ENCODE results near the gene SDSL.

- TF ChIP-seq, protein P1, sequence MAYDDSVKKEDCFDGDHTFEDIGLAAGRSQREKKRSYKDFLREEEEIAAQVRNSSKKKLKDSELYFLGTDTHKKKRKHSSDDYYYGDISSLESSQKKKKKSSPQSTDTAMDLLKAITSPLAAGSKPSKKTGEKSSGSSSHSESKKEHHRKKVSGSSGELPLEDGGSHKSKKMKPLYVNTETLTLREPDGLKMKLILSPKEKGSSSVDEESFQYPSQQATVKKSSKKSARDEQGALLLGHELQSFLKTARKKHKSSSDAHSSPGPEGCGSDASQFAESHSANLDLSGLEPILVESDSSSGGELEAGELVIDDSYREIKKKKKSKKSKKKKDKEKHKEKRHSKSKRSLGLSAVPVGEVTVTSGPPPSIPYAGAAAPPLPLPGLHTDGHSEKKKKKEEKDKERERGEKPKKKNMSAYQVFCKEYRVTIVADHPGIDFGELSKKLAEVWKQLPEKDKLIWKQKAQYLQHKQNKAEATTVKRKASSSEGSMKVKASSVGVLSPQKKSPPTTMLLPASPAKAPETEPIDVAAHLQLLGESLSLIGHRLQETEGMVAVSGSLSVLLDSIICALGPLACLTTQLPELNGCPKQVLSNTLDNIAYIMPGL (CRISPR knock-in tag; IDR thresholded peaks at IDR 0.05), result no peak
- no peak for TF ChIP-seq NR1H2 (CRISPR knock-in tag; IDR thresholded peaks at IDR 0.05)
- TF ChIP-seq, protein P2, sequence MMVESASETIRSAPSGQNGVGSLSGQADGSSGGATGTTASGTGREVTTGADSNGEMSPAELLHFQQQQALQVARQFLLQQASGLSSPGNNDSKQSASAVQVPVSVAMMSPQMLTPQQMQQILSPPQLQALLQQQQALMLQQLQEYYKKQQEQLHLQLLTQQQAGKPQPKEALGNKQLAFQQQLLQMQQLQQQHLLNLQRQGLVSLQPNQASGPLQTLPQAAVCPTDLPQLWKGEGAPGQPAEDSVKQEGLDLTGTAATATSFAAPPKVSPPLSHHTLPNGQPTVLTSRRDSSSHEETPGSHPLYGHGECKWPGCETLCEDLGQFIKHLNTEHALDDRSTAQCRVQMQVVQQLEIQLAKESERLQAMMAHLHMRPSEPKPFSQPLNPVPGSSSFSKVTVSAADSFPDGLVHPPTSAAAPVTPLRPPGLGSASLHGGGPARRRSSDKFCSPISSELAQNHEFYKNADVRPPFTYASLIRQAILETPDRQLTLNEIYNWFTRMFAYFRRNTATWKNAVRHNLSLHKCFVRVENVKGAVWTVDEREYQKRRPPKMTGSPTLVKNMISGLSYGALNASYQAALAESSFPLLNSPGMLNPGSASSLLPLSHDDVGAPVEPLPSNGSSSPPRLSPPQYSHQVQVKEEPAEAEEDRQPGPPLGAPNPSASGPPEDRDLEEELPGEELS (CRISPR knock-in tag; IDR thresholded peaks at IDR 0.05), result no peak
- TF ChIP-seq CTCF (IDR thresholded peaks at IDR 0.05), result no peak
- no peak for TF ChIP-seq OVOL2 (CRISPR knock-in tag; IDR thresholded peaks at IDR 0.05; ENCODE audit: borderline replicate concordance)
- TF ChIP-seq, protein P3, sequence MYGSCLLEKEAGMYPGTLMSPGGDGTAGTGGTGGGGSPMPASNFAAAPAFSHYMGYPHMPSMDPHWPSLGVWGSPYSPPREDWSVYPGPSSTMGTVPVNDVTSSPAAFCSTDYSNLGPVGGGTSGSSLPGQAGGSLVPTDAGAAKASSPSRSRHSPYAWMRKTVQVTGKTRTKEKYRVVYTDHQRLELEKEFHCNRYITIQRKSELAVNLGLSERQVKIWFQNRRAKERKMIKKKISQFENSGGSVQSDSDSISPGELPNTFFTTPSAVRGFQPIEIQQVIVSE (CRISPR knock-in tag; IDR thresholded peaks at IDR 0.05; ENCODE audit: borderline replicate concordance), result no peak
- TF ChIP-seq SMAD4 (CRISPR knock-in tag; IDR thresholded peaks at IDR 0.05), result no peak
- TF ChIP-seq HMGA2 (CRISPR knock-in tag; IDR thresholded peaks at IDR 0.05), result no peak
- TF ChIP-seq, protein P4, sequence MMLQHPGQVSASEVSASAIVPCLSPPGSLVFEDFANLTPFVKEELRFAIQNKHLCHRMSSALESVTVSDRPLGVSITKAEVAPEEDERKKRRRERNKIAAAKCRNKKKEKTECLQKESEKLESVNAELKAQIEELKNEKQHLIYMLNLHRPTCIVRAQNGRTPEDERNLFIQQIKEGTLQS (CRISPR knock-in tag; conservative IDR thresholded peaks at IDR 0.05), result no peak
- TF ChIP-seq ZNF416 (CRISPR knock-in tag; IDR thresholded peaks at IDR 0.05), result no peak
- TF ChIP-seq, protein P5, sequence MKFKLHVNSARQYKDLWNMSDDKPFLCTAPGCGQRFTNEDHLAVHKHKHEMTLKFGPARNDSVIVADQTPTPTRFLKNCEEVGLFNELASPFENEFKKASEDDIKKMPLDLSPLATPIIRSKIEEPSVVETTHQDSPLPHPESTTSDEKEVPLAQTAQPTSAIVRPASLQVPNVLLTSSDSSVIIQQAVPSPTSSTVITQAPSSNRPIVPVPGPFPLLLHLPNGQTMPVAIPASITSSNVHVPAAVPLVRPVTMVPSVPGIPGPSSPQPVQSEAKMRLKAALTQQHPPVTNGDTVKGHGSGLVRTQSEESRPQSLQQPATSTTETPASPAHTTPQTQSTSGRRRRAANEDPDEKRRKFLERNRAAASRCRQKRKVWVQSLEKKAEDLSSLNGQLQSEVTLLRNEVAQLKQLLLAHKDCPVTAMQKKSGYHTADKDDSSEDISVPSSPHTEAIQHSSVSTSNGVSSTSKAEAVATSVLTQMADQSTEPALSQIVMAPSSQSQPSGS (CRISPR knock-in tag; IDR thresholded peaks at IDR 0.05; ENCODE audit: borderline replicate concordance, low read depth), result no peak
- no peak for TF ChIP-seq SP1 (CRISPR knock-in tag; conservative IDR thresholded peaks at IDR 0.05)
- TF ChIP-seq SMAD3 (CRISPR knock-in tag; IDR thresholded peaks at IDR 0.05; ENCODE audit: borderline replicate concordance), result no peak
These were observed 13.4 kb upstream of the SDSL start for GRCh38 chr12:113408756-113409298.
